HG03060 (cell line): Measurements from ENCODE around the gene EPN3.
A peak's percentile ranks its signal among the peaks of the same experiment; 100 is the strongest.

Experiments used
- ATAC-seq: cut with Tn5 transposase; IDR thresholded peaks from one replicate; pipeline ENCODE4 v1.9.1; 2021; ENCODE audit warnings: low read depth, moderate number of reproducible peaks; ENCODE audit not compliant: unreplicated experiment

The EPN3 gene

DNA sequence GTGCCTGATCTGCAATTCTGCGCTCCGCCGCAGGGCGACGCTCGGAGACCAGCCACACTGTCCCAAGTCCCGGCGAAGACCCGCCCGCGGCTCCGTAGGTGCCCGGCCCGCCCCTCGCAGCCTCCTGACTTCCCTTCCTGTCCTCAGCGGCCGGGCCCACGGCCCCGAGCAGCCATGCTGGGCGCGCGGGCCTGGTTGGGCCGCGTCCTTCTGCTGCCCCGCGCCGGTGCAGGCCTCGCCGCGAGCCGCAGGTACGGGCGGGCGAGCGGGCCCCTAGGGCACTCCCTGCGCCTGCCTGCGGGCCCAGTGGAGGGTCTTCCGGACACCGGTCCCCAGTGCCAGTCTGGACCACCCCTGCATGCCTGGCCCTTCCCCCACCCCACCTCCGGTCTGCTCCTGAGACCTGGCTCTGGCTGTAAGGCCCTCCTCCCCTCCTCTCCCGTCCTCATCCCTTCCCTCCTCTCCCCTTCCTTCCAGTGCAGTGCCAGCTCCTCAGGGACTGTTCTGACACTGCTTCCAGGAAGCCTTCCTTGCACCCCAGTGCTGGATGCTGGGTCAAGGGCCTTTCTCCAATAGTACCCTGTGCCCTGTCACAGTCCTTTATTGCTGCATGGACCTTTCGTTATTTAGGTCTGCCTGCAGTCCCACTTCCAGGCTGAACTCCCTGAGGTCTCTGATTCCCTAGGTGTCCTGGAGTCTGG lies 14.7 kb downstream of the EPN3 start, which contains the start of gene SPATA20:
Gene SPATA20, plus strand, starts transcription at position 140 of the 701 bp plus-strand sequence. Its CDS starts 35 bp downstream, at position 175.
- ATAC-seq, result peak; percentile 48

DNA sequence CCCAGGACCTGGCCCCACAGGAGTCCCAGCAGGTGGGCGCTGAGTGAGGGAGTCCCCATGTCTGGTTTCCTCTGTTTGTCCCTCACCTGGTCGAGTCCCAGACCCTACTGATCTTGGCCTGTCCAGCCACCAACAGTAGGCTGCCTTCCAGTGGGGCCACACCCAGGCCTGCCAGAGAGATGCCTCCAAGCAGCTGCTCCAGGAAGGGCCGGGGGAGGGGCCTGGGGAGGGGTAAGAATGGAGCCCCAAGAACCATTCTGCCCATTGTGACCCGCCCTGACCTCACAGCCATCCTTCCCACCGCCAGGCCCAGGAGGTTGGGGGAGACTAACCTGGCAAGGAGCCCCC lies 15.2 kb downstream of the EPN3 start:
- no peak for ATAC-seq

DNA sequence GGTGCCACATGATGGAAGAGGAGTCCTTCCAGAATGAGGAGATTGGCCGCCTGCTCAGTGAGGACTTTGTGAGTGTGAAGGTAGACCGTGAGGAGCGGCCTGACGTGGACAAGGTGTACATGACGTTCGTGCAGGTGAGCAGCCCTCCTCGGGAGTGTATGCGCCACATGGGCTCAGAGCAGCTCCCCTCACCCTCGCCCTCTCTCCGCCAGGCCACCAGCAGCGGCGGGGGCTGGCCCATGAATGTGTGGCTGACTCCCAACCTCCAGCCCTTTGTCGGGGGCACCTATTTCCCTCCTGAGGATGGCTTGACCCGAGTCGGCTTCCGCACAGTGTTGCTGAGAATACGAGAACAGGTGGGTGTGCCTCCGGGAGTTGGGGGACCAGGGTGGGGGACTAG lies 16.3 kb downstream of the EPN3 start:
- ATAC-seq, result no peak

DNA sequence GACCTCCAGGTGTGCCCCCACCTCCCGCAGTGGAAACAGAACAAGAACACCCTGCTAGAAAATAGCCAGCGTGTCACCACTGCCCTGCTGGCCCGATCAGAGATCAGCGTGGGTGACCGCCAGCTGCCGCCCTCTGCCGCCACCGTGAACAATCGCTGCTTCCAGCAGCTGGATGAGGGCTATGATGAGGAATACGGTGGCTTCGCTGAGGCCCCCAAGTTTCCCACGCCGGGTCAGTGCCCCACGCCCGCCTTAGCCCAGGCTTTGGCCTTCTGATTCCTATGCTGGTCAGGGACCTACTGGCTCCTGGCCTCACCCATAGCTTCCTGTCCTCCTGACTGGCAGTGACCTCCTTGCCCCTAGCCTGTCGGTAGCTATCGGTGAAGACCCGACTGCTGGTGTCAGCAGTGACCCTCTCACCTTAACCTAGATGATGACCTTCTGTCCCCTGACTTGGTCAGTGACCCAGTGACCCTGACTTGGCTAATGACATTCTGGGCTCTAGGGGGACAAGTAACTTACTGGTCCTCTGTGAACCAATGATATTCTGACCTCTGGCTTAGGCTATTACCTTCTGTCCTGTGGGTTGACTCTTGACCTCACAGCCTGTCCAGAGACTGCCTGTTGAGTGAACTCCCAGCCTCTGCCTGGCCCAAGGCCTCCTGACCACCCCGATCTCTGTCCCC lies 16.9 kb downstream of the EPN3 start:
- ATAC-seq, result no peak

DNA sequence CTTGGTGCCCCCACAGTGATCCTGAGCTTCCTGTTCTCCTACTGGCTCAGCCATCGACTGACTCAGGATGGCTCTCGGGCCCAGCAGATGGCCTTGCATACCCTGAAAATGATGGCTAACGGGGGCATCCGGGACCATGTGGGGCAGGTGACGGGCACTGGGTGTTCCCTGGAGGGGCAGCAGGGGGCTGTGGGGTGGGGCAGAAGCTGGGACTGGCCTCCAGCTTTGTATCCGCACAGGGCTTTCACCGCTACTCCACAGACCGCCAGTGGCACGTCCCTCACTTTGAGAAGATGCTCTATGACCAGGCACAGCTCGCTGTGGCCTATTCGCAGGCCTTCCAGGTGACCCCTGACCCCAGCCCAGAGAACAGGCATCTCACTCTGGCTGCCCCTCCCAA lies 17.4 kb downstream of the EPN3 start:
- ATAC-seq, result no peak

DNA sequence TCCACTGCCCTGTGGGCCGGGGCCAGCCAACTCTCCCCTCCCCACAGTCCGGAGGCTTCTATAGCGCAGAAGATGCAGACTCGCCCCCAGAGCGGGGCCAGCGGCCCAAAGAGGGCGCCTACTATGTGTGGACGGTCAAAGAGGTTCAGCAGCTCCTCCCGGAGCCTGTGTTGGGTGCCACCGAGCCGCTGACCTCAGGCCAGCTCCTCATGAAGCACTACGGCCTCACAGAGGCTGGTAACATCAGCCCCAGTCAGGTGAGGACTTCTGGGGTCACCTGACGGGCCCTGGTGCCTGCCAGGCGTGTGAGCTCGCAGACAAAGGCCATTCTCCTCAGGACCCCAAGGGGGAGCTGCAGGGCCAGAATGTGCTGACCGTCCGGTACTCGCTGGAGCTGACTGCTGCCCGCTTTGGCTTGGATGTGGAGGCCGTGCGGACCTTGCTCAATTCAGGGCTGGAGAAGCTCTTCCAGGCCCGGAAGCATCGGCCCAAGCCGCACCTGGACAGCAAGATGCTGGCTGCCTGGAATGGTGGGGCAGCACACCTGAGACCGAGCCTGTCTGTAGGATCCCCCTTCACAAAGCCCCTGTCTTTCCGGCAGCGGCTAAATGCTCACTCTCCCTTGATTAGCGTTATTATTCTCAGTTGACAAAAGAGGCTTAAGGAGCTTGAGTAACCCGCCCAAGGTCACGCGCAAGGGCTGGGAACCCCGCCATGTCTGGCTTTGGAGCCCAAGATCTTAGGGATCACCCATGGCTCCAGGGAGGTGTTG lies 18.3 kb downstream of the EPN3 start:
- no peak for ATAC-seq

DNA sequence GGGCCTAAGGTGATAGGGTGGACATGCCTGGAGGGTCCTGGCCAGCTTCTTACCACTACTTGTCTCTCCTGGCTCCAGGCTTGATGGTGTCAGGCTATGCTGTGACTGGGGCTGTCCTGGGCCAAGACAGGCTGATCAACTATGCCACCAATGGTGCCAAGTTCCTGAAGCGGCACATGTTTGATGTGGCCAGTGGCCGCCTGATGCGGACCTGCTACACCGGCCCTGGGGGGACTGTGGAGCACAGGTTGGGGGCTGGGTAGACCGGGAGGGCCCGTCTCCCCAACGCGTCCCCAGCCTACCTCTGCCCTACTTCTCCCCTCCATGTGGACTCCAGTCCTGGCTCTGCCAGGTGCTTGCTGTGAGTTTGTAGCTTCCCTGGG lies 18.9 kb downstream of the EPN3 start:
- ATAC-seq, result no peak

DNA sequence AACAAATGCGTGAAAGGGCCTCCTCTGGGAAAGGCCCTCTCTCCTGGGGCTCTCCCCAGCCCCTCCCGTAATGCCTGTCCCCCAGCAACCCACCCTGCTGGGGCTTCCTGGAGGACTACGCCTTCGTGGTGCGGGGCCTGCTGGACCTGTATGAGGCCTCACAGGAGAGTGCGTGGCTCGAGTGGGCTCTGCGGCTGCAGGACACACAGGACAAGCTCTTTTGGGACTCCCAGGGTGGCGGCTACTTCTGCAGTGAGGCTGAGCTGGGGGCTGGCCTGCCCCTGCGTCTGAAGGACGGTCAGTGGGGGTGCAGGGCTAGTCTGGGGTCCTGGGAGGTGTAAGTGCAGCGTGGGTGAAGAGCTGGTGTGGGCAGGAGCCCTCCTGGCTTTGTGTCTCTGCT lies 19.3 kb downstream of the EPN3 start:
- ATAC-seq, result no peak

DNA sequence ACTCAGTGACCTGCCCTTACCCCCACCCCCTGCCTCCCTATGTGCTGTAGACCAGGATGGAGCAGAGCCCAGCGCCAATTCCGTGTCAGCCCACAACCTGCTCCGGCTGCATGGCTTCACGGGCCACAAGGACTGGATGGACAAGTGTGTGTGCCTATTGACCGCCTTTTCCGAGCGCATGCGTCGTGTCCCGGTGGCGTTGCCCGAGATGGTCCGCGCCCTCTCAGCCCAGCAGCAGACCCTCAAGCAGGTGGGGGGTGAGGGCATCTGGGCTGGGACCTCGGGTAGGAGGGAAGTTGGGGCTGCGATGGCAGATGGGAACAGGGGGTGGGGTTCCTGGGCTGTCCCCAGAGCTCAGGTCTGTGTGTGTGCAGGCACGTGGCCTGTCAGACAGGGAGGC lies 21.7 kb downstream of the EPN3 start:
- ATAC-seq, result no peak

DNA sequence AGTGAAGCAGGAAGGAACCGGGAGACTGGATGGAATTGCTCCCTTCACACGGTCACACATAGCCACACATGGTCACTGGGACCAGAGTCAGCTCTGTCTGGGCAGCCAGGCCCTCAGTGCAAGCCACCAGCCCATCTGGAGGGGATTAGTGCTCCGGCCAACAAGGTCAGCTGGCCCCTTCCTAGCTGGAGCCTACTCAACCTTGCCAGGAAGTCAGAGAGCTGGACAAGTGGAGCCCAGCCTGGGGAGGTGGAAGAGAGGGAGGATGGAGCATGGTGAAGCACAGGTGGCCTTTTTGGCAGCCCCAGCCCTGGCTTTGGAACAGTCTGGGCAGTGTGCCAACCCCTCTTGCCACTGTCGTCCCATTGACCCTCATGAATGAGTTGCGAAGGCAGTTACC lies 24.3 kb downstream of the EPN3 start:
- ATAC-seq, result no peak

DNA sequence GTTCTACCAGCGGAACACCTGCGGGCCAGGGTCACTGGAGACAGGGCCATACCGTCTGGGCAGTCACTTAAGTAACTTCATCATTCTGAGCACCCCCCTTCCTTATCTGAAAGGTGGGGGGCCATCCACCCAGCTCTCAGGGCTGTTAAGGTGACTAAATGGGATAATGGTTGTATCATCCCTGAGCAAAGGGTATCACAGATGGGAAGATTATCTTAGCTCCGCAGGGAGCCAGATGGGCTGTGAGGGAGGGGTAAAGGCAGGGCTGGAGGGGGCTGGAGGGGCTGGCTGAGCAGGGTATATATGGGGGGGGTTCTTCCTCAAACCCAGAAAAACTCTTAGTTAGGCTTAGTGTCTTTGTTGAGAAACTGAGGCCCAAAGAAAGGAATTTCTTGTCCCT lies 25.1 kb downstream of the EPN3 start:
- ATAC-seq, result no peak

DNA sequence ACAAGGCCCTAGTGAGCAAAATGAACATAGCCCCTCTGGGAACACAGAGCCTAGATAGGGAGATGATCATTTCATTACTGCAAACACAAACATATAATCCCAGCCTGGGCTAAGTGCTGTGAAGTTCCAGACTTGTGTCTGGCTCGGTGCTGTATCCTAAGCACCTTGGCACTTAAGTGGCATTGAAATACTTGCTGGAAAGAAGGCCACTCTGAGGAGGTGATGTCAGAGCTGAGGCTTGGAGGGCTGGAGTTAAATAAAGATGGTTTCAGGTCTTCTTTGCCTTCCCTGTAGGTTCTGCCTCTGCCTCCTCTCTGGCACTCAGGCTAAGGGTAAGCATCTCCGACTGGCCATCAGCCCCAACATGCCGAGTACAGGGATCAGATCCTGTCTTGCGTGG lies 25.6 kb downstream of the EPN3 start:
- ATAC-seq, result no peak

DNA sequence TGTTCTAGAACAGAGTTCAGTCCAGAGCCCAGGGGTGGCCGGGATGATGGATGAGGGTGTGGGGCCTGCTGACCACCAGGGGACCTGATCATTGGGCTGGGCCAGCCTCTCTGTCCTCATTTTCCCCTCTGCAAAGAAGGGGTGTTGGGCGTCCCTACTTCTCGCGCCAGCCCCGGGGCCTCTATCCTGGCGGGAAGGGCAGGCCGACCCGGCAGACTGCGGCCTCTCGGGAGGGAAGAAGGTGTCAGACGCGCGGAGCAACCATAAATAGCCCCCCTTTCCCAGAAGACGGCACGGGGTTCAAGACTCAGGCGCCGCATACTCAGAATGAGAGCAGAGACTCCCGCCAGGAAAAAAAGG lies 26.0 kb downstream of the EPN3 start:
- no peak for ATAC-seq

DNA sequence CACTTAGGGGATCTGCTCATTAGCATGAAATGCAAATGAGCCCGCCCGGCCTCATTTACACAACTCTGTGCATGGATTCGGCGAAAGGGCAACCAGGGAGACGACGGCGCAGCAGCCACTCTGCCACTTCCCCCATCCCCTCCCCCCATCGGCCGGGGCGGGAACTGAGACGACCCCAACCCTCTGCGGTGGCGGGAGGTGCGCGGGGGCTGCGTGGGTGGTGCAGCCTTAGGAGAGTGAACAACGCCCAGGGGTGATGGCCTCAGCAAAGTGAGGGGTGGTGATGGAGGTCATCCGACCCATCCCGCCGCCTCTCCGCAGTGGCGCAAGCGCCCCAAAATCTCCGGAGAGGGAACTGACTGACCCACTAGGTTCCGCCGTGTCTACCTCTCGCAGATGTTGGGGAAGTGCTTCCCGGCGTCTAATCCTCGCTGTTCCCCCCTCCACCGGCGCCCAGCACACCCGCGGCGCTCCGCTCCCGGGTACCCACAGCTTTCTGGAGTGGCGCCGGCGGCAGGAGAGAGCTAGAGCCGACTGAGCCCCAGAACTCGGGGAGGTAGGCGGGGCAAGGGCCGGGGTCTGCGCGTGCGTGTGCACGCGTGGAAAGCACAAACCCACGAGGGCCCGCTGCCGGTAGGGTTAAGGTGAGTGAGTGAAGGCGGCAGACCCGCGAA lies 26.5 kb downstream of the EPN3 start:
- no peak for ATAC-seq

DNA sequence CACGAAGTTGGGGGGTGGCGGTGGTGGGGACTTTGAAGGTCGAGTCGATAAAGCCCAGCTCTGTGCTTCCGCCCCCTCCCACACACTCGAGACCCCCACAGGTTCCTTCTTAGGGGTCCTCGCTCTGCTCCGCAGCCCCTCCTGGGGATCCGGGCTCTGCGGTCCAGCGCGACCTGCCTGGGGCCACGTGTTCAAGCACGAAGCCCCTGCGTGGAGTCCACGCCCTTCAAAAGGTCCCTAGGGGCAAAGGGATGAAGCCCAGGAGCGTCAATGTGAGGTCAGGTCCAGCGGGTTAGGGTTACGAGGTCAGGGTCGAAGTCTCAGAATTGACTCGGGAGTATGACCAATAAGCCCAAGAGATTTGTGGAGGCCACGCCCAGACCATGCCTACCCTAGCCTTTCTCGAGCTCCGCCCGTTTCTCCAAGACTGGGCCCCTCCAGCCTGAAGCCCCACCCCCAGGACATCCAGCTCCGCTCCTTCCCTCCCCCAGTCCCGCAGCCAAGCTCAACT lies 27.2 kb downstream of the EPN3 start:
- no peak for ATAC-seq

DNA sequence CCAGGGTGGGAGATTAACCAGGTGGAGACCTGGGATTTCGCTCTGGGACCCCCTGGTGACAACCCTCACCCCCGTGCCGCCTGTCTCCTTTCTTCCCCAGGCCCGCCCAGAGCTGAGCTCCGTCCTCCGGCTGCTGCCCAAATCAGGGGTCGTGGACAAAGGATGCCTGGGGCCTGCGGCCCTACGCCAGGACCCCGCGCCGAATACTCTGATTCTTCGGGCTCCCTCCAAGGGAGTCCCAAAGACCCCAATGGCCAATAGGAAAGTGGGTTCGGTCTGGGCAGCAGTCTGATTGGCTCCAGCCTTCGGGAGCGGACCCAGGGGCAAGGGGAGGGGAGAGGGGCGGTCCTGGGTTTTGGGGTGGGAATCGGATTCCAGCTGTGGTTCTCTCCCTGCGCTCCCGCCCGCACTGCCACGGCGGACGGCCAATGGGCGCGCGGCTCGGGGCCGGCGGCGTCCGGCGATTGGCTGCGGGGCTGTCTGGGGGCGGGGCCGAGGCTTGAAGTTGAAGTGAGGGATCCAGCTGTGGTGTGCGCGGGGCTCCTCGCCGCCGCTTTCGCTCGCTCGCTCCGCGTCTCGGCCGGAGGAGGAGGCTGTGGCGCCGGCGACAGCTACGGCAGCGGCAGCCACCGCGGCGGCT lies 27.8 kb downstream of the EPN3 start, which contains the start of gene CACNA1G:
Gene CACNA1G, plus strand, starts transcription at position 531 of the 640 bp plus-strand sequence. CDS start 745 bp downstream, outside the sequence.
- ATAC-seq, result peak; percentile 69

DNA sequence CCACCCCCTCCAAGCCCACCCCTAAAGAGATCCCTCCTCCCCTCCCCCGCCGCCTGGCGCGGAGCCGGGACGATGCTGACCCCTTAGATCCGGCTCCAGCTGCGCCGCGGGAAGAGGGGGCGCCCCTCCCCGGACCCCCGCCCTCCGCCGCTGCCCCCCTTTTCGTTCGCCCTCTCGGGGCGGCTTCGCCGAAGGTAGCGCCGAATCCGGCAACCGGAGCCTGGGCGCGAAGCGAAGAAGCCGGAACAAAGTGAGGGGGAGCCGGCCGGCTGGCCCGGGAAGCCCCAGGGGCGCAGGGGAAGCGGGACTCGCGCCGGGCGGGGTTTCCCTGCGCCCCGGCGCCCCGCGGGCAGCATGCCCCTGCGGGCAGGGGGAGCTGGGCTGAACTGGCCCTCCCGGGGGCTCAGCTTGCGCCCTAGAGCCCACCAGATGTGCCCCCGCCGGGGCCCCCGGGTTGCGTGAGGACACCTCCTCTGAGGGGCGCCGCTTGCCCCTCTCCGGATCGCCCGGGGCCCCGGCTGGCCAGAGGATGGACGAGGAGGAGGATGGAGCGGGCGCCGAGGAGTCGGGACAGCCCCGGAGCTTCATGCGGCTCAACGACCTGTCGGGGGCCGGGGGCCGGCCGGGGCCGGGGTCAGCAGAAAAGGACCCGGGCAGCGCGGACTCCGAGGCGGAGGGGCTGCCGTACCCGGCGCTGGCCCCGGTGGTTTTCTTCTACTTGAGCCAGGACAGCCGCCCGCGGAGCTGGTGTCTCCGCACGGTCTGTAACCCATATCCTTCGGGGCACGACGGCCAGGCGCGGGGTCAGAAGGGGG lies 28.6 kb downstream of the EPN3 start:
- no peak for ATAC-seq

DNA sequence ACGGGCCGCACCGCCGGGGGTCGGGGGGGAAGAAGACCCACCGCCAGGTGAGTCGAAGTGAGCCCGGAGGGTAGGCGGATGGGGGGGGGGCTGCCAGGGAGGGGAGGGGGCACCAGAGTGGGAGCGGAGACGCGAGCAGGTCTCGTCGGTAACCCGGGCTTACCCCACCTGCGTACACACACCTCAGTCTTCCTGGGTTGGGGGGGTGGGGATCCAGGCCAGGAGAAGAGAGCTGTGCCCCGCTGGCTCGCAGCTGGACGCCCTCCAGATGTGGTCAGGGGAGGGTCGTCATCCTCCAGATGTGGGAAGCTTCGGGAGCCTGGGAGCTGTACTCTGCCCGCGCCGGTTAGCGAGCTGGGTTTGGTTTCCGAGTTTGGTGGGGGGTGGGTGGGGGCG lies 29.2 kb downstream of the EPN3 start:
- ATAC-seq, result no peak

DNA sequence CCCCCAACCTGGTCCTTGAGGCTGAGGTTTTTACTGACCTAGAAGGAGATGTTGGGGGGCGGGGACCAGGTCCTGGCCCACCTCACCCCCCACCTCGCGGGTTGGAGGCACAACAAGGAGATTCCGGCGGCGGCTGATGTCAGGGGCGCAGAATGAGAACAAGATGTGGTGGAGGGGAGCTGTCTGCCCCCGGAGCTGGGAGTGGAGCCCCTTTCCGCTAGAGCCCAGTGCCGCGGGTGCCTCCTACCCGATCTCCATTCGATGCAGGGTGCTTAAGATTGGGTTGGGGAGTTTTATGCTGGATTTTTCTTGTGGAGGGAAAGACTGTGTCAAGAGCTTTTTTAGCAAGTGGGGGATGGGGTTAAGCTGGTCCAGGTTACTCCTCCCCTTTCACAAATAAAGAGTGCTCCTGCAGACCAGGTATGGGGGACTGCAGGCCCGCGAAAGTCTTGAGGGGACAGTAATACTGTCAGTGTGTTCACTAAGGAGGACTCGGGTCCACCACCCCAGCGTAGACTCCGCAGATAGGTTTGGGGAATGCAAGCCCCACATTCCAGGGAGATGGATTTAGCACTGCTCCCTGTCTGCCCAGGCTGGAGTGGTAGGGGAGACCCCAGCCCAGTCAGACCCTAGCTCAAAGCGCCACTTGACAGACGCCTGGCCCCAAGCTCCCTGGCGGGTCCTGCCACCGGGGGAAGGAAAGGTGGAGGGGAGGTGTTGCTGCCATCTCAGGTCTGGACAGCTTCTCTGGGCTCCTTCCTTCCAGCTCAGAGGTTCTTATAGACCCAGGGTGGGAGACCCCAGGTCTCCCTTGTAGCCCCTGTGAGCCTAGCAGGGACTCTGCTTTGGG lies 29.9 kb downstream of the EPN3 start:
- ATAC-seq, result no peak
